HCT116 (cell line): ENCODE data around the gene DYNLRB1. TPM values are rescaled to one million over a fixed set of nuclear protein-coding genes. Genes with fewer than 3 reads are reported as not detected.

ENCODE experiments used
- ATAC-seq: fragments of 200-7000 bp; cut with Tn5 transposase; 2 replicates; pipeline ENCODE4 v1.9.1; 2020; ENCODE audit warnings: mild to moderate bottlenecking, moderate library complexity
- BruUV-seq: library from RNA; stranded (reverse); fragments of 400-500 nt; replicated peaks from 2 replicates; lab custom pipeline; 2021; lab: Mats Ljungman, UMichigan
- CTCF ChIA-PET: fragments of 300-600 bp; sonication (Branson Sonifier 250); formaldehyde crosslinking; loops from one replicate; lab custom pipeline; 2021; ENCODE audit warnings: antibody characterized with exemption; lab: Charles Lee
- POLR2A ChIA-PET: fragments of 300-600, 350-600 bp; sonication (Branson Sonifier 250); formaldehyde crosslinking; loops from one replicate; lab custom pipeline; 2021; ENCODE audit warnings: antibody characterized with exemption; lab: Charles Lee
- RAD21 ChIA-PET, 2 experiments: fragments of 300-600 bp; sonication (Branson Sonifier 250); formaldehyde crosslinking; loops; one replicate each; lab custom pipeline; 2023; ENCODE audit warnings: low total read pairs in 2 of 2; ENCODE audit not compliant: uncharacterized antibody in 2 of 2, unreplicated experiment in 2 of 2, low non-redundant PET in 1 of 2; lab: Charles Lee
- DNase-seq: peaks from one replicate; pipeline ENCODE4 v3.0.0-alpha.2; 2010; ENCODE audit warnings: low read depth, low spot score
- H2AFZ ChIP-seq: fragments of 200-600 bp; shearing (Covaris generic), sonication (generic); 2 replicates; pipeline ENCODE4 v1.6.1; 2017; ENCODE audit warnings: low read depth, mixed run types, mixed read lengths, antibody characterized with exemption, low read length; ENCODE audit not compliant: poor library complexity, severe bottlenecking
- H3K27ac ChIP-seq: 2 replicates; pipeline ENCODE4 v1.5.1; 2012; ENCODE audit warnings: low read depth, low read length
- H3K27me3 ChIP-seq: fragments of 200-600 bp; sonication (generic); 2 replicates; pipeline ENCODE4 v1.6.1; 2016; ENCODE audit warnings: mixed run types, low read length, mixed read lengths; ENCODE audit not compliant: insufficient read depth
- H3K36me3 ChIP-seq, 2 experiments: fragments of 200-500 bp in 1 of 2; fragments of 200-600 bp in 1 of 2; sonication (Bioruptor generic) in 1 of 2; sonication (generic) in 1 of 2; 2 replicates each; pipeline versions ENCODE4 v1.5.1 to v1.6.1; 2014 to 2016; ENCODE audit warnings: low read length in 2 of 2, inconsistent platforms in 1 of 2, mixed read lengths in 1 of 2, mixed run types in 1 of 2; ENCODE audit not compliant: insufficient read depth in 2 of 2, control insufficient read depth in 1 of 2
- H3K4me1 ChIP-seq, 2 experiments: fragments of 200-600 bp in 1 of 2; sonication (generic) in 1 of 2; 2 replicates each; pipeline versions ENCODE4 v1.5.1 to v1.6.1; 2012 to 2017; ENCODE audit warnings: low read length in 2 of 2, inconsistent platforms in 1 of 2, mild to moderate bottlenecking in 1 of 2, mixed read lengths in 1 of 2, mixed run types in 1 of 2, moderate library complexity in 1 of 2; ENCODE audit not compliant: insufficient read depth in 2 of 2, control insufficient read depth in 1 of 2
- H3K4me2 ChIP-seq: fragments of 200-600 bp; sonication (generic); 2 replicates; pipeline ENCODE4 v1.6.1; 2017; ENCODE audit warnings: mixed run types, low read length, mixed read lengths
- H3K4me3 ChIP-seq, 2 experiments: fragments of 200-600 bp in 1 of 2; sonication (generic) in 1 of 2; replicated peaks in 1 of 2; 2 replicates each; pipeline ENCODE4 v1.5.1; 2011 to 2016; ENCODE audit warnings: low read length in 2 of 2, control low read depth in 1 of 2, low read depth in 1 of 2, mild to moderate bottlenecking in 1 of 2, mixed read lengths in 1 of 2, mixed run types in 1 of 2
- H3K79me2 ChIP-seq: fragments of 200-600 bp; sonication (generic); 2 replicates; pipeline ENCODE4 v1.6.1; 2017; ENCODE audit warnings: mild to moderate bottlenecking, mixed run types, low read length, moderate library complexity, mixed read lengths; ENCODE audit not compliant: insufficient read depth
- H3K9ac ChIP-seq: fragments of 200-600 bp; sonication (generic); 2 replicates; pipeline ENCODE4 v1.6.1; 2016; ENCODE audit warnings: low read length, mixed read lengths
- H3K9me2 ChIP-seq: fragments of 200-600 bp; sonication (generic), shearing (Covaris generic); 2 replicates; pipeline ENCODE4 v1.6.1; 2017; ENCODE audit warnings: mixed run types, mild to moderate bottlenecking, moderate library complexity; ENCODE audit not compliant: insufficient read depth
- H3K9me3 ChIP-seq, 2 experiments: fragments of 200-500 bp in 1 of 2; fragments of 200-600 bp in 1 of 2; sonication (Bioruptor generic) in 1 of 2; sonication (generic) in 1 of 2; 2 replicates each; pipeline ENCODE4 v1.6.1; 2014 to 2017; ENCODE audit warnings: low read length in 2 of 2, mixed read lengths in 2 of 2, inconsistent platforms in 1 of 2, low read depth in 1 of 2, mild to moderate bottlenecking in 1 of 2, mixed run types in 1 of 2, moderate library complexity in 1 of 2; ENCODE audit not compliant: control insufficient read depth in 1 of 2, insufficient read depth in 1 of 2
- H4K20me1 ChIP-seq: fragments of 200-600 bp; sonication (generic), shearing (Covaris generic); 2 replicates; pipeline ENCODE4 v1.6.1; 2017; ENCODE audit warnings: mixed run types, mild to moderate bottlenecking, moderate library complexity; ENCODE audit not compliant: insufficient read depth
- ATF3 ChIP-seq: IDR thresholded peaks from 2 replicates; pipeline ENCODE4 v1.6.1; 2012
- CEBPB ChIP-seq: IDR thresholded peaks from 2 replicates; pipeline ENCODE4 v1.6.1; 2012; ENCODE audit warnings: low read depth
- ELF1 ChIP-seq: IDR thresholded peaks from 2 replicates; pipeline ENCODE4 v1.6.1; 2012; ENCODE audit warnings: low read depth, borderline replicate concordance
- POLR2A ChIP-seq: IDR thresholded peaks from 2 replicates; pipeline ENCODE4 v1.7.0; 2011; ENCODE audit warnings: borderline replicate concordance; ENCODE audit not compliant: insufficient read depth, insufficient read length; ENCODE audit errors: extremely low read depth
- SP1 ChIP-seq: IDR thresholded peaks from 2 replicates; pipeline ENCODE4 v1.6.1; 2012; ENCODE audit warnings: low read depth
- SRF ChIP-seq: IDR thresholded peaks from 2 replicates; pipeline ENCODE4 v1.6.1; 2012; ENCODE audit warnings: low read depth
- TCF7L2 ChIP-seq: IDR thresholded peaks from 2 replicates; pipeline ENCODE4 v1.7.0; 2011; ENCODE audit warnings: borderline replicate concordance, inconsistent platforms; ENCODE audit not compliant: insufficient read depth, insufficient read length; ENCODE audit errors: extremely low read depth
- ZBTB33 ChIP-seq: IDR thresholded peaks from 2 replicates; pipeline ENCODE4 v1.6.1; 2011; ENCODE audit warnings: mild to moderate bottlenecking, low read length, moderate library complexity; ENCODE audit not compliant: insufficient replicate concordance; ENCODE audit errors: extremely low read depth
- intact Hi-C: fragments of 100-400 bp; cut with micrococcal nuclease; formaldehyde crosslinking; loops from 2 replicates; pipeline ENCODE4 v1.10.0; 2022
- total RNA-seq: library from RNA; stranded (reverse); gene quantifications from one replicate; pipeline ENCODE4 v1.2.1, GENCODE V29; 2021; ENCODE audit not compliant: unreplicated experiment

Gene DYNLRB1
- total RNA-seq, 1 experiment from 2014 or later: 106 TPM

- no peaks in the 10 kb centered on the region for H3K79me2 ChIP-seq
- H3K36me3 ChIP-seq: no peaks in the 10 kb centered on the region
- H4K20me1 ChIP-seq: no peaks in the 10 kb centered on the region
- H3K27ac ChIP-seq: no peak overlapping the region
- H3K4me2 ChIP-seq: no peak overlapping the region
- ChIA-PET RAD21 (no interaction called here), CTCF (no interaction called here), POLR2A (no interaction called here)
- H3K9ac ChIP-seq: no peak overlapping the region
- H2AFZ ChIP-seq: no peak overlapping the region
- no TSS peak for BruUV-seq
- ATAC-seq: no peak
- no peak for DNase-seq
- no peaks in the 10 kb centered on the region for H3K9me3 ChIP-seq
- H3K27me3 ChIP-seq: no peaks in the 10 kb centered on the region
- no peak overlapping the region for H3K4me3 ChIP-seq
- H3K9me2 ChIP-seq: no peaks in the 10 kb centered on the region
- TF ChIP-seq ELF1: no peak
- no peak for TF ChIP-seq ATF3
- no peak for TF ChIP-seq TCF7L2
- no peak for TF ChIP-seq SP1
- no peak for TF ChIP-seq POLR2A
- no peak for TF ChIP-seq SRF
- no peak for TF ChIP-seq CEBPB
- TF ChIP-seq ZBTB33: no peak
- peaks cover 0 to 11% of the 10 kb centered on the region in 2 experiments; a peak in 2 of 4 replicates for H3K4me1 ChIP-seq
- intact Hi-C loops: no loop called here
Observed at GRCh38 chr20:34547844-34548613, 31.8 kb downstream of the DYNLRB1 start.
